ENCODE measurements around the gene KATNAL2. TPM values are rescaled to one million over a fixed set of nuclear protein-coding genes. Genes with fewer than 3 reads are reported as not detected.

The KATNAL2 gene
- 4.7 TPM for total RNA-seq

- peak; percentile 92 for DNase-seq
Measured at GRCh38 chr18:46917108-46917802, at the start of gene KATNAL2, which contains the start of gene PIAS2. TSS of gene KATNAL2 (plus strand) at chr18:46917602. CDS start at chr18:46946873, 29,271 bp downstream. TSS of gene PIAS2 (minus strand) at chr18:46917507. CDS start at chr18:46917345, 162 bp downstream.

DNA sequence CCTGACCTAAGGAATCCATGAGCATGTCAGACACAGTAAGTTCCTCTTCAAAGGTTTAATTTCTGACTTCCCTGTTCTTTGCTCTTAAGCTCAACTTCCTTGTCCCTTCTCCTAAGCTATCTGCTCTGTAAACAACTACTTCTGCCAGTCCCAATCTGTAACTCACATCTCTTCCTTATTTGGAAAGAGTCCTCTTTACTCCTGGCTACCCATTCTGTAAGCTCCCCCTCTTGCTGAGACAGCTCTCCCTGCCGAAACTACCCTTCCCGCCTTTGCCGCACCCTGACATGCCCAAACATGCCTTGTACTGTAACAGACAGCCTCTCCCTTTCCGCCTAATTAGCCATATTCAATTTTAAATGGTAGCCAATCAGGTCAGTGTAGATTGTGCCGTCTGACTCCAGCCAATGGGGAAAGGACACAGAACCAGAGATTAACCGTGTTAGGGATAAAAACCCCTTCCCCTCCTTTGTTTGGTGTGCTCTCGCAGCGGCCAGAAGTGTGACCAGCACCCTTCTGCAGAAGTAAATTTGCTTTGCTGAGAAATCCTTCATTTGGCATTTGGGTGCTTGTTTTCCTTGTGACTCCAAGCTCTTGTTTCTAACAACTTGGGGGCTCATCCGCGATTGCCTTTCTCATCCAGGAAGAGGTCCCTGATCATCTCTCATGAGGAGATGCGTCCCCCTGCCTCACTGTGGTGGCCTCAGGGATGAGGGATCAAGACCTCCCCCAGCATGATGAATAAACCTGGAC, 49.1 kb upstream of the KATNAL2 start:
- DNase-seq, result no peak

GRCh38 chr18:46877329-46877987, 39.9 kb upstream of the KATNAL2 start:
- DNase-seq, result no peak

DNA sequence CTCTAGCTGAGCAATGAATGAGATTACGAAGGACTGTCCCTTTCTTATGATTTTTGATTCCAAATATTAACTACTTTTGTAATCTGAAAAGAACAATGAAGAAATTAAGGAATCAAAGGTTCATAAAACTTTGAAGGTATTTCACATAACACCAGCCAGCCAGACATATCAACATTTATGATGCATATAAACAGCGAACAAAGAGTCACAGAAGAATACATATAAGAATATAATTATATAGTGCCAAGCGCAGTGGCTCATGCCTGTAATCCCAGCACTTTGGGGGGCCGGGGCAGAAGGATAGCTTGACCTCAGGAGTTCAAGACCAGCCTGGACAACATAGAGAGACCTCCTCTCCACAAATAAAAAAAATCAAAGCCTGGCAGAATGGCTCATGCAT, 34.2 kb upstream of the KATNAL2 start:
- DNase-seq, result no peak

DNA sequence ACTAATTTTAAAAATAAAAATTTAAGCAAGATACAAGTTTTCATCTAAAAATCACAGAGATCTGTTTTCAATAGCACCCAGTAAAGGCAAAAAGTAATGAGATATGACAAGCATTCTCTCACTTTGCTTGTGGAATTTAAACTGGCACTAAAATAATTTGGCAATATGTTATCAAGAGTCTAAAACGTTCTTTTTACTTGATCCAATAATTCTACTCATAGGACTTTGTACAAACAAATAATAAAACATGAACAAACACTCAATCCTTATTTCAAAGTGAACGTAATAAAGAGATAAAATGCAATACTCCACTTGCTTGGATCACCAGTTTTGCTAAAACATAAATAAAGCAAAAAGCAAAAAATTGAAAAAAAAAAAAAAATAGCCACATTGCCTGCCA, 30.5 kb upstream of the KATNAL2 start:
- no peak for DNase-seq

DNA sequence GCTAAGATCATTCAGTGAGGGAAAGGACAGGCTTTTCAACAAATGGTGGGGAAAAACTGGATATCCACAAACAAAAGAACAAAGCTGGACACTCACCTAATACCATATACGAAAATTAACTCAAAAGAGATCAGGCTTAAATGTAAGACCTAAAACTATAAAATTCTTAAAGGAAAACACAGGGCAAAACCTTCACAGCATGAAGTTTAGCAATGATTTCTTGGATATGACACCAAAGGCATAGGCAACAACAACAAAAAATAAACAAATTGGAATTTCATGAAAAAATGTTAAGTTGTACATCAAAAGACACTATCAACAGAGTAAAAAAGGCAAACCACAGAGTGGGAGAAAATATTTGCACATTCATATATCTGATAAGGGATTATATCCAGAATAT, 28.4 kb upstream of the KATNAL2 start:
- DNase-seq, result no peak

GRCh38 chr18:46891742-46892214, 25.6 kb upstream of the KATNAL2 start:
- DNase-seq, result no peak

DNA sequence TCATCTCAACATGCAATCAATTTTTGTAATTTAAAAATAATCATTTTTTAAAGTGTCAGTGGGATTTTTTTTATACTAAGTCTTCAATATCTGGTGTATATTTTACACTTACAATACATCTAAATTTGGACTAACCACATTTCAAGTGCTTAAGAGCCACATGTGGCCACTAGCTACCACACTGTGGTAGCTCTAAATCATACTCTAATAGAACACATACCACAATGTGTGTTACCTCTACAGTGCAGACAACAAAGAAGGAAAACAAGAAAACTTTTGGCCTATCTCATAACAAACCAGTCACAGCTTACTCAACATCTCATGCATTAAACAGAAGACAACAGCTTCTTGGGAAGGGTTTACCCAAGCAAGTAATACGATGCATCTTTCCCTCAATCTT, 24.6 kb upstream of the KATNAL2 start:
- no peak for DNase-seq

DNA sequence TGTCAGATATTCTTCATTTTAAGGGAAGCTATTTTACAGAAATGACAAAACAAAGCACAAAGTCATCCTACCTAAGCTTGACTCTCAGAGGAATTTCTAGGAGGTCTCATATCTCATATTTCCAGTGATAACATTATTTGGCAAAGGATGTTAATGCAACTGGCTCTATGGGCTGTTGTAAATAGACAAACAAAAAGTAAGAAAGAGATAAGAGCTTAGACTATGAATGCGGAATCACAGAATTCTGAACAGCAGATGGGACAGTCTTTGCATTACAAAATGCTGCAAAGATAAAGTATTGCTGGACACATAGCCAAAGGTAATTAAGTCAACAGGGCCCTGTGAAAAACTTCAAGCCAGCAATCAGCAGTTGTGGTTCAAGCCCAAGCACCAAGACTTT, 24.0 kb upstream of the KATNAL2 start:
- DNase-seq, result no peak

DNA sequence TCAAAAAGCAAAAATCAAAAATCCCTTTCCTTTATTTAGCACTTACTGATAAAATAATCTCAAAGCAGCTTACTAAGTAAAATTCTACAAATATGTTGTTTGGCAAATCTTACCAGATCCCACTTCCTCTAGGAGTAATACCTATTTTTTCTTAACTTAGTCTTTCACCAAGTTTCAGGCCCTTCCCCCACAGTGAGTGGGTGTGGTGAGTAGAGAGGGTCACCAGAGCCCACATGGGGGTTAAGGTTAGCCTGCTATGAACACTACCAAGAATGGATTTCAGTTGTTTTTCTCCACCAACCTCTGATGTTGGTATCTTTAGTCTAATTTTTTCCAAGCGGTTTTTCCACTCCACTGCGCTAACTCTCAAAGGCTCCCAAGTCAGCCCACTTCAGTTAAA, 23.3 kb upstream of the KATNAL2 start:
- DNase-seq, result no peak

GRCh38 chr18:46899274-46899948, 18.0 kb upstream of the KATNAL2 start:
- DNase-seq, result no peak

DNA sequence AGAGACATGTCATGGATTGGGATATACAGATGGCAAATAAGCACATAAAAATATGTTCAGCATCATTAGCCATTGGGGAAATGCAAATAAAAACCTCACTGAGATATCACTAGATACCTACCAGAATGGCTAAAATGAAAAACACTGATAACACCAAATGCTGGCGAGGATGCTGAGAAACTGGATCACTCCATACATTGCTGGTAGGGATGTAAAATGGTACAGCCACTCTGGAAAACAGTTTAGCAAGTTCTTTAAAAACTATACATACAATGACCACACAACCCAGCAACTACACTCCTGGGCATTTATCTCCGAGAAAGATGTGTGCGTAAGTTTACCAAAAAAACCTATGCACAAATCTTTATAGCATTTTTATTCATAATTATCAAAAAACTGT, 14.0 kb upstream of the KATNAL2 start:
- DNase-seq, result no peak

- no peak for DNase-seq
Measured at GRCh38 chr18:46909497-46909896, 7.9 kb upstream of the KATNAL2 start.

DNA sequence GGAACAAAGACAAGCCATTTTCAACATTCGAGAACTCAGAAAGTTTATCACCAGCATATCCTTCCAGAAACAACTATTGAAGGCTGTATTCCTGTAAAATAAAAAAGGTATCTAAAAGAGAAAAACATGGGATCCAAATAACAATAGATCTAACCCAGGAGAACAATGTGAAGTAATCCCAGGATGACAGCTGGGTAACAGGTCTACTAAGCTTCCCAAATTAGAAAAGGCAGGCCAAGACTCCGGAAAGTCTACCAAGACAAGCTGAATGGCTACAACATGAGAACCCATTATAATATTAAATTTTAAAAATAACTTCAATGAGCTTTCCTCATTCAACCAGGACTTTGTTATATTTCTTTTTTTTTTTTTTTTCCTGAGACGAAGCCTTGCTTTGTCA, 6.5 kb upstream of the KATNAL2 start:
- DNase-seq, result no peak

GRCh38 chr18:46915800-46916550, 1.4 kb upstream of the KATNAL2 start:
- no peak for DNase-seq

DNA sequence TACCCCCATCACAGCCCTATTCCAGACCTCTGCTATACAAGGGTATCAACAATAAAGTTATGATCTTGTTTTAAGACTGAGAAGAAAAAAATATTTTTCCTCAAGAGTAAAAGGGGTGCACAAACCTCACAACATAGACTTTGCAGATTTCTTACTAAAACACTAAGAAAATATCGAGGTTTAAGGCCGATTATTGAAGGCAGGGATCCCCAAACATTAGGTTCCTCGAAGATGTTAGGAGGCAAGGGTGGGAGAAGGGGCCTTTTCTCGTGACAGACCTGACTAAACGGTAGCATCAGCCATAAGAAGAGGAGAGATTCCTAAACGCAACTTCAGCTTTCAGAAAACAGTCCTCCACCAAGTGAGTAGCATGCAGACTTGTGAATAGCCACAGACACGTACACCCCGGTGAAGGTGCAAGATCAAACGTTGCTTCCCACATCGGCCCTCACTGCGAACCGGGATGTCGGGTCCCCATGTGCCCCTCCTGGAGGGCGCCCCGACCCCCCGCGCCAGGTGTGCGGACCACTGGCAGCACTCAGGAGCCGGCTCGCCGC, 773 bp upstream of the KATNAL2 start:
- DNase-seq, result peak; percentile 62

- DNase-seq, result peak; percentile 75
Measured at GRCh38 chr18:46917803-46918600, 600 bp downstream of the KATNAL2 start.

- DNase-seq, result no peak
Measured at GRCh38 chr18:46920067-46920466, 2.7 kb downstream of the KATNAL2 start.

DNA sequence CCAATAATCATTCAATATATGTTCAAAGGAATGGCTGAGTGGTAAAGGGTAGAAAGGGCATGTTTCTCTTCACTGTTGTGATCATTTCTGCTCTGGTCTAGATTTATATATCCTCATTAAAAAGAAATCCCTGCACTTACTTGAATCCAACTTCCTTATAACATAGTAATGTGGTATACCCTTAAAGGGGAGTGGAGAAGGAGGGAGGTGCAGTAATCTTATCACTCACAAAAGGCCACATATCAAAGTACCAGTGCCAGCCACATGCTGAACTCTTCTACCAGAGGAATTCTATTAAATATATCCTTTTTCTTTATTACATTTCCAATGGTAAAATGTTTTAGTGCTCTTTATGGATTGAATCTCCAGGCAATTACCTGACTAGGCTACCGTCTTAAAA, 3.3 kb downstream of the KATNAL2 start:
- DNase-seq, result no peak

DNA sequence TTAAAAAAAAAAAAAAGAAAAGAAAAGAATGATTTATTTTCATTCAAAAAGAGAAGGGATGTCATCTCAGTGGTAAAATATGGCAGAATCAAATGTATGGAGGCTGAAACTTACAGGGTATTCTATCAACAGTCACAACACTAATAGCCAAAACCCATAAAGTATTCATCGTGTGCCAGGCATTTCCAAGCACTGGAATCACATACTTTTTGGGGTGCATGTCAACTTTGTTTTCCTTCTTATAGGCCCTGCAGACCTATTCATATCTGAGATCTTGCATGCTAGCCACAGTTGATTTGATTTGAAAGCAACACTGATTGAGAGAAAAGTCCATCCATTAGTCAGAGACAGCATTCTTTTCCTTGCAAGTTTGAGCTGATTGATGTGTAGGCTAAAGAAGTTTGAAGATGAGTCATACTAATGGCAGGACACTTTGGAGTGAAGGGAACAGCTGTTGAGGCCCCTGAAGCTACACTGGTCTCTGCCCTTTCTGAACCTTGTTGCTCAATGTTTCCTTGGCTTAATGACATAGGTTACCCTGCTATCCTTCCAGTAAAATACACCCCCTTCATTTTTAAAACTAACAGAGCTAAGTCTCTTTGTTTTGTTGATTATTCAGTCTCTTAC, 22.0 kb downstream of the KATNAL2 start:
- DNase-seq, result peak; percentile 80

Measured in tongue (tissue), 2 donors.